Measurements from ENCODE around the gene WNT9A. TPM values are rescaled to one million over a fixed set of nuclear protein-coding genes. Genes with fewer than 3 reads are reported as not detected.
"Not testable (repeated sequence)": the region's sequence is repeated elsewhere in the genome, so short reads cannot be mapped to it uniquely, and the experiment has no call there.

Gene WNT9A
- total and polyA plus RNA-seq, 4 donors, result 2.6 to 8.6 (median 4.9) TPM

GRCh38 chr1:227910511-227911153 lies 37.1 kb downstream of the WNT9A start:
- no peak for TF ChIP-seq CTCF (IDR thresholded peaks at IDR 0.05; ENCODE audit: control extremely low read depth, extremely low read depth)
- ATAC-seq (ENCODE audit: insufficient read depth, low FRiP score), result no peak

GRCh38 chr1:227909923-227910328 lies 37.8 kb downstream of the WNT9A start:
- peaks cover 0 to 23% (median 7%) of the 10 kb centered on the region in 5 donors for H3K4me1 ChIP-seq (ENCODE audit: control insufficient read depth in 5 of 5, insufficient read depth in 5 of 5, low read length in 5 of 5)
- not testable (repeated sequence) for H3K27ac ChIP-seq (ENCODE audit: low read depth in 1 of 2, low read length in 1 of 2); H3K9ac ChIP-seq (ENCODE audit: insufficient read depth in 1 of 2, low read length in 2 of 2); H3K36me3 ChIP-seq (ENCODE audit: control insufficient read depth in 4 of 4, insufficient read depth in 4 of 4, low read length in 4 of 4); ATAC-seq (ENCODE audit: insufficient read depth, low FRiP score); H3K9me3 ChIP-seq (ENCODE audit: control insufficient read depth in 4 of 4, insufficient read depth in 3 of 4, low read length in 3 of 4); H3K27me3 ChIP-seq (ENCODE audit: control insufficient read depth in 3 of 3, insufficient read depth in 3 of 3, low read length in 2 of 3); DNase-seq; H3K4me3 ChIP-seq
- 59 to 85% methylated on average over 8 of the region's 8 CpGs for WGBS, 2 donors

More at GRCh38 chr1:227910511-227911153, 37.1 kb downstream of the WNT9A start:
- Histone ChIP-seq H3K27ac (ENCODE audit: low read depth in 1 of 2, low read length in 1 of 2) (no peak overlapping the region), H3K27me3 (ENCODE audit: control insufficient read depth in 3 of 3, insufficient read depth in 3 of 3, low read length in 2 of 3) (no peaks in the 10 kb centered on the region), H3K36me3 (ENCODE audit: control insufficient read depth in 4 of 4, insufficient read depth in 4 of 4, low read length in 4 of 4) (no peaks in the 10 kb centered on the region), H3K4me1 (ENCODE audit: control insufficient read depth in 5 of 5, insufficient read depth in 5 of 5, low read length in 5 of 5) (peaks cover 0 to 23% (median 7%) of the 10 kb centered on the region in 5 donors), H3K4me3 (no peak overlapping the region), H3K9me3 (ENCODE audit: control insufficient read depth in 4 of 4, insufficient read depth in 3 of 4, low read length in 3 of 4) (peaks cover 0 to 2% (median 0%) of the 10 kb centered on the region in 4 donors), H3K9ac (ENCODE audit: insufficient read depth in 1 of 2, low read length in 2 of 2) (no peak overlapping the region)
- DNase-seq, result no peak
- 72 to 80% methylated on average over 10 of the region's 10 CpGs for WGBS, 2 donors

- Histone ChIP-seq H3K9ac (ENCODE audit: insufficient read depth in 1 of 2, low read length in 2 of 2) (no peak overlapping the region), H3K4me3 (no peak overlapping the region), H3K27me3 (ENCODE audit: control insufficient read depth in 3 of 3, insufficient read depth in 3 of 3, low read length in 2 of 3) (no peaks in the 10 kb centered on the region), H3K27ac (ENCODE audit: low read depth in 1 of 2, low read length in 1 of 2) (no peak overlapping the region), H3K36me3 (ENCODE audit: control insufficient read depth in 4 of 4, insufficient read depth in 4 of 4, low read length in 4 of 4) (no peaks in the 10 kb centered on the region), H3K9me3 (ENCODE audit: control insufficient read depth in 4 of 4, insufficient read depth in 3 of 4, low read length in 3 of 4) (peaks cover 0 to 2% (median 0%) of the 10 kb centered on the region in 4 donors), H3K4me1 (ENCODE audit: control insufficient read depth in 5 of 5, insufficient read depth in 5 of 5, low read length in 5 of 5) (peaks cover 0 to 17% (median 7%) of the 10 kb centered on the region in 5 donors)
- DNase-seq, result no peak
- no peak for ATAC-seq (ENCODE audit: insufficient read depth, low FRiP score)
- TF ChIP-seq CTCF (IDR thresholded peaks at IDR 0.05; ENCODE audit: control extremely low read depth, extremely low read depth), result no peak
- WGBS, 2 donors, result 86% methylated on average over 2 of the region's 2 CpGs
Measured at GRCh38 chr1:227909188-227909587, 38.5 kb downstream of the WNT9A start.

GRCh38 chr1:227908359-227908758 lies 39.4 kb downstream of the WNT9A start:
- Histone ChIP-seq H3K4me1 (ENCODE audit: control insufficient read depth in 5 of 5, insufficient read depth in 5 of 5, low read length in 5 of 5) (peaks cover 0 to 9% (median 5%) of the 10 kb centered on the region in 5 donors), H3K9ac (ENCODE audit: insufficient read depth in 1 of 2, low read length in 2 of 2) (peak overlapping the region in 1 of 2 donors; percentile 25), H3K4me3 (no peak overlapping the region), H3K36me3 (ENCODE audit: control insufficient read depth in 4 of 4, insufficient read depth in 4 of 4, low read length in 4 of 4) (no peaks in the 10 kb centered on the region), H3K27ac (ENCODE audit: low read depth in 1 of 2, low read length in 1 of 2) (no peak overlapping the region), H3K27me3 (ENCODE audit: control insufficient read depth in 3 of 3, insufficient read depth in 3 of 3, low read length in 2 of 3) (no peaks in the 10 kb centered on the region), H3K9me3 (ENCODE audit: control insufficient read depth in 4 of 4, insufficient read depth in 3 of 4, low read length in 3 of 4) (no peaks in the 10 kb centered on the region)
- WGBS, 2 donors, result 71 to 85% methylated on average over 7 of the region's 7 CpGs
- ATAC-seq (ENCODE audit: insufficient read depth, low FRiP score), result no peak
- no peak for TF ChIP-seq CTCF (IDR thresholded peaks at IDR 0.05; ENCODE audit: control extremely low read depth, extremely low read depth)
- no peak for DNase-seq

All from lung (tissue), 12 donors.